ENCODE results near the gene DNAJC3.

Gene DNAJC3

GRCh38 chr13:95749545-95749944, 72.6 kb downstream of the DNAJC3 start:
- no peak for TF ChIP-seq POLR2AphosphoS5 (IDR thresholded peaks at IDR 0.05; ENCODE audit: low read depth, low read length)
- TF ChIP-seq, protein P1, sequence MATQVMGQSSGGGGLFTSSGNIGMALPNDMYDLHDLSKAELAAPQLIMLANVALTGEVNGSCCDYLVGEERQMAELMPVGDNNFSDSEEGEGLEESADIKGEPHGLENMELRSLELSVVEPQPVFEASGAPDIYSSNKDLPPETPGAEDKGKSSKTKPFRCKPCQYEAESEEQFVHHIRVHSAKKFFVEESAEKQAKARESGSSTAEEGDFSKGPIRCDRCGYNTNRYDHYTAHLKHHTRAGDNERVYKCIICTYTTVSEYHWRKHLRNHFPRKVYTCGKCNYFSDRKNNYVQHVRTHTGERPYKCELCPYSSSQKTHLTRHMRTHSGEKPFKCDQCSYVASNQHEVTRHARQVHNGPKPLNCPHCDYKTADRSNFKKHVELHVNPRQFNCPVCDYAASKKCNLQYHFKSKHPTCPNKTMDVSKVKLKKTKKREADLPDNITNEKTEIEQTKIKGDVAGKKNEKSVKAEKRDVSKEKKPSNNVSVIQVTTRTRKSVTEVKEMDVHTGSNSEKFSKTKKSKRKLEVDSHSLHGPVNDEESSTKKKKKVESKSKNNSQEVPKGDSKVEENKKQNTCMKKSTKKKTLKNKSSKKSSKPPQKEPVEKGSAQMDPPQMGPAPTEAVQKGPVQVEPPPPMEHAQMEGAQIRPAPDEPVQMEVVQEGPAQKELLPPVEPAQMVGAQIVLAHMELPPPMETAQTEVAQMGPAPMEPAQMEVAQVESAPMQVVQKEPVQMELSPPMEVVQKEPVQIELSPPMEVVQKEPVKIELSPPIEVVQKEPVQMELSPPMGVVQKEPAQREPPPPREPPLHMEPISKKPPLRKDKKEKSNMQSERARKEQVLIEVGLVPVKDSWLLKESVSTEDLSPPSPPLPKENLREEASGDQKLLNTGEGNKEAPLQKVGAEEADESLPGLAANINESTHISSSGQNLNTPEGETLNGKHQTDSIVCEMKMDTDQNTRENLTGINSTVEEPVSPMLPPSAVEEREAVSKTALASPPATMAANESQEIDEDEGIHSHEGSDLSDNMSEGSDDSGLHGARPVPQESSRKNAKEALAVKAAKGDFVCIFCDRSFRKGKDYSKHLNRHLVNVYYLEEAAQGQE (IDR thresholded peaks at IDR 0.05; ENCODE audit: insufficient read depth in 1 of 2, low read depth in 2 of 2, low read length in 2 of 2) = no peak
- no peak for TF ChIP-seq SIN3A (IDR thresholded peaks at IDR 0.05; ENCODE audit: borderline replicate concordance, insufficient read depth, low read length)
- TF ChIP-seq FOXP2 (optimal IDR thresholded peaks at IDR 0.05; ENCODE audit: borderline replicate concordance, extremely low read depth, extremely low read length, insufficient read depth) = no peak
- TF ChIP-seq TAF1 (IDR thresholded peaks at IDR 0.05; ENCODE audit: borderline replicate concordance, insufficient read depth, low read length) = no peak

- TF ChIP-seq, protein P1 (IDR thresholded peaks at IDR 0.05; ENCODE audit: insufficient read depth in 1 of 2, low read depth in 2 of 2, low read length in 2 of 2) = no peak
- TF ChIP-seq SIN3A (IDR thresholded peaks at IDR 0.05; ENCODE audit: borderline replicate concordance, insufficient read depth, low read length) (no peak), POLR2AphosphoS5 (IDR thresholded peaks at IDR 0.05; ENCODE audit: low read depth, low read length) (no peak), TAF1 (IDR thresholded peaks at IDR 0.05; ENCODE audit: borderline replicate concordance, insufficient read depth, low read length) (no peak), FOXP2 (optimal IDR thresholded peaks at IDR 0.05; ENCODE audit: borderline replicate concordance, extremely low read depth, extremely low read length, insufficient read depth) (no peak)
Measured at GRCh38 chr13:95752677-95753076, 75.7 kb downstream of the DNAJC3 start.

DNA sequence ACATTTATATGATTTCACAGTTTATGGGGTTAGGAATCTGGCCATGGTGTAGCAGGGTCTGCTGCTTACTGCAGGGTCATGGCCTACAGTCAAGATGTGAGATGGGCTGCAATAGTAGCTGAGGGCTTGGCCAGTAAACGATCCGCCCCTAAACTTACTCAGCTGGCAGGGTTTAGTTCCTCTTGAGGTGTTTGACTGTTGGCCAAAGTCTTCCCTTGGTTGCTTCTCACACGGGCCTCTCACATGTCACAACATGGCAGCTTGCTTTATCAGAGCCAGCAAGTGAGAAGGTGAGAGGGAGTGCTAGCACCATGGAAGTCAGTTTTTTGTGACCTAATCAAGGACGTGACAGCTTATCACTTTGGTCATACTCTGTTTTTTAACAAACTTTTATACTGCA, 77.1 kb downstream of the DNAJC3 start:
- TF ChIP-seq TAF1 (IDR thresholded peaks at IDR 0.05; ENCODE audit: borderline replicate concordance, insufficient read depth, low read length) (no peak), SIN3A (IDR thresholded peaks at IDR 0.05; ENCODE audit: borderline replicate concordance, insufficient read depth, low read length) (no peak), FOXP2 (optimal IDR thresholded peaks at IDR 0.05; ENCODE audit: borderline replicate concordance, extremely low read depth, extremely low read length, insufficient read depth) (no peak), POLR2AphosphoS5 (IDR thresholded peaks at IDR 0.05; ENCODE audit: low read depth, low read length) (no peak)
- TF ChIP-seq, protein P1 (IDR thresholded peaks at IDR 0.05; ENCODE audit: insufficient read depth in 1 of 2, low read depth in 2 of 2, low read length in 2 of 2) = no peak

GRCh38 chr13:95756072-95756471, 79.1 kb downstream of the DNAJC3 start:
- TF ChIP-seq, protein P1 (IDR thresholded peaks at IDR 0.05; ENCODE audit: insufficient read depth in 1 of 2, low read depth in 2 of 2, low read length in 2 of 2) = no peak
- TF ChIP-seq TAF1 (IDR thresholded peaks at IDR 0.05; ENCODE audit: borderline replicate concordance, insufficient read depth, low read length) = no peak
- TF ChIP-seq FOXP2 (optimal IDR thresholded peaks at IDR 0.05; ENCODE audit: borderline replicate concordance, extremely low read depth, extremely low read length, insufficient read depth) = no peak
- TF ChIP-seq SIN3A (IDR thresholded peaks at IDR 0.05; ENCODE audit: borderline replicate concordance, insufficient read depth, low read length) = no peak
- no peak for TF ChIP-seq POLR2AphosphoS5 (IDR thresholded peaks at IDR 0.05; ENCODE audit: low read depth, low read length)

- TF ChIP-seq SIN3A (IDR thresholded peaks at IDR 0.05; ENCODE audit: borderline replicate concordance, insufficient read depth, low read length) (no peak), POLR2AphosphoS5 (IDR thresholded peaks at IDR 0.05; ENCODE audit: low read depth, low read length) (no peak), FOXP2 (optimal IDR thresholded peaks at IDR 0.05; ENCODE audit: borderline replicate concordance, extremely low read depth, extremely low read length, insufficient read depth) (no peak), TAF1 (IDR thresholded peaks at IDR 0.05; ENCODE audit: borderline replicate concordance, insufficient read depth, low read length) (no peak)
- TF ChIP-seq, protein P1 (IDR thresholded peaks at IDR 0.05; ENCODE audit: insufficient read depth in 1 of 2, low read depth in 2 of 2, low read length in 2 of 2) = no peak
Measured at GRCh38 chr13:95763601-95764000, 86.7 kb downstream of the DNAJC3 start.
